Astrocyte (in vitro differentiated cells and primary cell): ENCODE data around the gene PLCB4. TPM values are rescaled to one million over a fixed set of nuclear protein-coding genes. Genes with fewer than 3 reads are reported as not detected.

Experiments
- DNase-seq: peaks from one replicate; pipeline ENCODE4 v3.0.0-alpha.2; 2010; ENCODE audit warnings: low read depth
- FAIRE-seq: peaks from 2 replicates; lab custom pipeline; 2011; peaks lifted over from hg19 to GRCh38; lab: Jason Lieb, UNC
- H2AFZ ChIP-seq: 2 replicates; pipeline ENCODE4 v1.6.0; 2012; ENCODE audit warnings: low read depth, low read length, inconsistent platforms
- H3K27ac ChIP-seq: 2 replicates; pipeline ENCODE4 v1.5.1; 2011; ENCODE audit warnings: low read depth, low read length, inconsistent platforms
- H3K27me3 ChIP-seq: 2 replicates; pipeline ENCODE4 v1.6.0; 2011; ENCODE audit warnings: low read length, inconsistent platforms; ENCODE audit not compliant: insufficient read depth
- H3K36me3 ChIP-seq: 2 replicates; pipeline ENCODE4 v1.5.1; 2011; ENCODE audit warnings: low read length, inconsistent platforms; ENCODE audit not compliant: insufficient read depth
- H3K4me1 ChIP-seq: 2 replicates; pipeline ENCODE4 v1.5.1; 2011; ENCODE audit warnings: low read length, inconsistent platforms; ENCODE audit not compliant: insufficient read depth
- H3K4me2 ChIP-seq: 2 replicates; pipeline ENCODE4 v1.6.0; 2012; ENCODE audit warnings: low read length, inconsistent platforms
- H3K4me3 ChIP-seq: 2 replicates; pipeline ENCODE4 v1.5.1; 2011; ENCODE audit warnings: low read depth, mild to moderate bottlenecking, low read length, inconsistent platforms; ENCODE audit not compliant: insufficient read depth
- H3K79me2 ChIP-seq: 2 replicates; pipeline ENCODE4 v1.6.0; 2012; ENCODE audit warnings: mild to moderate bottlenecking, low read length, inconsistent platforms; ENCODE audit not compliant: insufficient read depth
- H3K9ac ChIP-seq: 2 replicates; pipeline ENCODE4 v1.6.0; 2012; ENCODE audit warnings: mild to moderate bottlenecking, low read length, inconsistent platforms
- H3K9me3 ChIP-seq: 2 replicates; pipeline ENCODE4 v1.5.1; 2012; ENCODE audit warnings: low read depth, mild to moderate bottlenecking, low read length, inconsistent platforms; ENCODE audit not compliant: insufficient read depth
- H4K20me1 ChIP-seq: 2 replicates; pipeline ENCODE4 v1.6.0; 2012; ENCODE audit warnings: low read length, inconsistent platforms; ENCODE audit not compliant: insufficient read depth
- H3K27ac Mint-ChIP-seq: one replicate; pipeline ENCODE4 v1.8.0; 2021; ENCODE audit warnings: mild to moderate bottlenecking, mixed read lengths; ENCODE audit not compliant: unreplicated experiment
- H3K27me3 Mint-ChIP-seq: one replicate; pipeline ENCODE4 v1.8.0; 2021; ENCODE audit warnings: low read depth, mixed read lengths; ENCODE audit not compliant: unreplicated experiment
- H3K36me3 Mint-ChIP-seq: one replicate; pipeline ENCODE4 v1.8.0; 2021; ENCODE audit warnings: low read depth, mixed read lengths; ENCODE audit not compliant: unreplicated experiment
- H3K4me1 Mint-ChIP-seq: one replicate; pipeline ENCODE4 v1.8.0; 2021; ENCODE audit warnings: low read depth, mixed read lengths; ENCODE audit not compliant: unreplicated experiment
- H3K4me3 Mint-ChIP-seq: one replicate; pipeline ENCODE4 v1.8.0; 2021; ENCODE audit warnings: mild to moderate bottlenecking, moderate library complexity, mixed read lengths; ENCODE audit not compliant: unreplicated experiment
- H3K9me3 Mint-ChIP-seq: one replicate; pipeline ENCODE4 v1.8.0; 2021; ENCODE audit warnings: mild to moderate bottlenecking, mixed read lengths; ENCODE audit not compliant: unreplicated experiment
- EZH2 ChIP-seq: IDR thresholded peaks from 2 replicates; pipeline ENCODE4 v1.6.1; 2012; ENCODE audit warnings: mild to moderate bottlenecking, low read length, inconsistent platforms; ENCODE audit not compliant: insufficient read depth
- total RNA-seq: library from RNA; stranded (reverse); gene quantifications from 2 replicates; pipeline ENCODE4 v1.2.1, GENCODE V29; 2021
- TF ChIP-seq, protein P1 (sequence below): IDR thresholded peaks from 2 replicates; pipeline ENCODE4 v1.5.1; 2011; ENCODE audit warnings: low read depth, mild to moderate bottlenecking, inconsistent platforms, low read length, moderate library complexity; ENCODE audit not compliant: insufficient read depth

The PLCB4 gene
- total RNA-seq, 1 donor from 2014 or later, result 58.2 TPM

GRCh38 chr20:9054176-9054575, 14.7 kb upstream of the PLCB4 start:
- H2AFZ ChIP-seq, result peak overlapping the region; percentile 7
- H3K4me3 ChIP-seq, result no peak overlapping the region
- peaks cover 31% of the 10 kb centered on the region for H3K4me1 Mint-ChIP-seq
- H3K4me2 ChIP-seq, result peak overlapping the region; percentile 36
- H3K36me3 Mint-ChIP-seq, result no peaks in the 10 kb centered on the region
- TF ChIP-seq, protein P1, sequence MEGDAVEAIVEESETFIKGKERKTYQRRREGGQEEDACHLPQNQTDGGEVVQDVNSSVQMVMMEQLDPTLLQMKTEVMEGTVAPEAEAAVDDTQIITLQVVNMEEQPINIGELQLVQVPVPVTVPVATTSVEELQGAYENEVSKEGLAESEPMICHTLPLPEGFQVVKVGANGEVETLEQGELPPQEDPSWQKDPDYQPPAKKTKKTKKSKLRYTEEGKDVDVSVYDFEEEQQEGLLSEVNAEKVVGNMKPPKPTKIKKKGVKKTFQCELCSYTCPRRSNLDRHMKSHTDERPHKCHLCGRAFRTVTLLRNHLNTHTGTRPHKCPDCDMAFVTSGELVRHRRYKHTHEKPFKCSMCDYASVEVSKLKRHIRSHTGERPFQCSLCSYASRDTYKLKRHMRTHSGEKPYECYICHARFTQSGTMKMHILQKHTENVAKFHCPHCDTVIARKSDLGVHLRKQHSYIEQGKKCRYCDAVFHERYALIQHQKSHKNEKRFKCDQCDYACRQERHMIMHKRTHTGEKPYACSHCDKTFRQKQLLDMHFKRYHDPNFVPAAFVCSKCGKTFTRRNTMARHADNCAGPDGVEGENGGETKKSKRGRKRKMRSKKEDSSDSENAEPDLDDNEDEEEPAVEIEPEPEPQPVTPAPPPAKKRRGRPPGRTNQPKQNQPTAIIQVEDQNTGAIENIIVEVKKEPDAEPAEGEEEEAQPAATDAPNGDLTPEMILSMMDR, result no peak
- TF ChIP-seq EZH2, result no peak
- H3K4me3 Mint-ChIP-seq, result no peak overlapping the region
- no peaks in the 10 kb centered on the region for H3K27me3 Mint-ChIP-seq
- H3K27ac Mint-ChIP-seq, result no peak overlapping the region
- FAIRE-seq, result no peak
- no peaks in the 10 kb centered on the region for H4K20me1 ChIP-seq
- H3K27me3 ChIP-seq, result no peaks in the 10 kb centered on the region
- H3K9me3 Mint-ChIP-seq, result peaks cover 2% of the 10 kb centered on the region
- DNase-seq, result peak; percentile 67
- H3K4me1 ChIP-seq, result peaks cover 31% of the 10 kb centered on the region
- H3K36me3 ChIP-seq, result no peaks in the 10 kb centered on the region
- peak overlapping the region; percentile 39 for H3K27ac ChIP-seq
- H3K9me3 ChIP-seq, result no peaks in the 10 kb centered on the region
- no peaks in the 10 kb centered on the region for H3K79me2 ChIP-seq
- H3K9ac ChIP-seq, result no peak overlapping the region

- Histone ChIP-seq H3K4me3 (no peak overlapping the region), H3K9me3 (no peaks in the 10 kb centered on the region), H3K79me2 (no peaks in the 10 kb centered on the region), H3K27me3 (no peaks in the 10 kb centered on the region), H2AFZ (no peak overlapping the region), H3K9ac (no peak overlapping the region), H3K4me1 (peaks cover 11% of the 10 kb centered on the region), H3K27ac (no peak overlapping the region), H3K4me2 (peak overlapping the region; percentile 3), H4K20me1 (no peaks in the 10 kb centered on the region), H3K36me3 (no peaks in the 10 kb centered on the region)
- Mint-ChIP-seq H3K4me3 (no peak overlapping the region), H3K36me3 (peaks cover 2% of the 10 kb centered on the region), H3K27me3 (no peaks in the 10 kb centered on the region), H3K9me3 (no peaks in the 10 kb centered on the region), H3K27ac (peak overlapping the region; percentile 27), H3K4me1 (no peaks in the 10 kb centered on the region)
- DNase-seq (peak; percentile 78), FAIRE-seq (no peak)
- no peak for TF ChIP-seq EZH2
- TF ChIP-seq, protein P1, result no peak
Observed at GRCh38 chr20:9059931-9060330, 9.0 kb upstream of the PLCB4 start.

GRCh38 chr20:9061434-9061833, 7.5 kb upstream of the PLCB4 start:
- Histone ChIP-seq H3K9ac (no peak overlapping the region), H2AFZ (no peak overlapping the region), H3K79me2 (no peaks in the 10 kb centered on the region), H3K27me3 (no peaks in the 10 kb centered on the region), H4K20me1 (no peaks in the 10 kb centered on the region), H3K4me2 (no peak overlapping the region), H3K4me3 (no peak overlapping the region), H3K27ac (no peak overlapping the region), H3K36me3 (no peaks in the 10 kb centered on the region), H3K4me1 (peaks cover 11% of the 10 kb centered on the region), H3K9me3 (no peaks in the 10 kb centered on the region)
- Mint-ChIP-seq H3K36me3 (peaks cover 2% of the 10 kb centered on the region), H3K4me1 (no peaks in the 10 kb centered on the region), H3K9me3 (no peaks in the 10 kb centered on the region), H3K27me3 (no peaks in the 10 kb centered on the region), H3K4me3 (no peak overlapping the region), H3K27ac (no peak overlapping the region)
- DNase-seq (no peak), FAIRE-seq (no peak)
- TF ChIP-seq, protein P1, result no peak
